GM19099 (cell line): ENCODE measurements around the gene JAK3.

ENCODE experiments used
- POLR2A ChIP-seq: IDR thresholded peaks from 3 replicates; pipeline ENCODE4 v1.6.1; 2011; ENCODE audit warnings: low read depth; ENCODE audit not compliant: insufficient read length; ENCODE audit errors: extremely low read depth

JAK3 gene

GRCh38 chr19:17806945-17807344 is 40.8 kb downstream of the JAK3 start:
- TF ChIP-seq POLR2A = no peak

GRCh38 chr19:17805427-17805826 is 42.4 kb downstream of the JAK3 start:
- no peak for TF ChIP-seq POLR2A

GRCh38 chr19:17803264-17803896 is 44.4 kb downstream of the JAK3 start:
- TF ChIP-seq POLR2A = no peak

DNA sequence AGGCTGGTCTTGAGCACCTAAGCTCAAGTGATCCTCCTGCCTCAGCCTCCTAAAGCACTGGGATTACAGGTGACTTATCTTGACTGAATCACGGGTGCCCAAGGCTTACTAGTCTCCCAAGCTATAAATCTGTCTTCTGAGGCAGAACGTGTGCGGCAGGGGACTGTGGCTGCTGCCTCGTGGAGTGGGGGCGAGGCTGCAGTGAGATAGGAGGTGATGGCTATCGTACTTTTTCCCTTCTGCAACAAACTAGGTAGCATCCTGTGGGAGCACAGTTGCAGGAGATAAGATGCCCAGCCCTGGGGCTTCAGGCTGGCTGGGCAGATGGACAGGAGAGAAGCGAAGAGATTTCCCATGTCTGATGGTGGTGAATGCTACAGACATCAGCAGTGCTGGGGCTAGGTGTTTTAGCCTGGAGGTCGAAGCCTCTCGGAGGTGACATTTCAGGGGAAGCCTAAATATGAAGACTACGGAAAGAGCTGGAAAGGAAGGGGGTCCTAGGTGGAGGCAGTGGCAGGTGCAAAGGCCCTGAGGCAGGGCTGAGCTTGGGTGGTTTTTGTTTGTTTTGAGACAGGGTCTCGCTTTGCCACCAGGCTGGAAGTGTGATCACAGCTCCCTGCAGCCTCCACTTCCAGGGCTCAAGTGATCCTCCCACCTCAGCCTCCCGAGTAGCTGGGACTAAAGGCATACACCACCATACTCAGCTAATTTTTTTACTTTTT is 45.5 kb downstream of the JAK3 start:
- no peak for TF ChIP-seq POLR2A

GRCh38 chr19:17797424-17798201 is 50.2 kb downstream of the JAK3 start:
- no peak for TF ChIP-seq POLR2A

DNA sequence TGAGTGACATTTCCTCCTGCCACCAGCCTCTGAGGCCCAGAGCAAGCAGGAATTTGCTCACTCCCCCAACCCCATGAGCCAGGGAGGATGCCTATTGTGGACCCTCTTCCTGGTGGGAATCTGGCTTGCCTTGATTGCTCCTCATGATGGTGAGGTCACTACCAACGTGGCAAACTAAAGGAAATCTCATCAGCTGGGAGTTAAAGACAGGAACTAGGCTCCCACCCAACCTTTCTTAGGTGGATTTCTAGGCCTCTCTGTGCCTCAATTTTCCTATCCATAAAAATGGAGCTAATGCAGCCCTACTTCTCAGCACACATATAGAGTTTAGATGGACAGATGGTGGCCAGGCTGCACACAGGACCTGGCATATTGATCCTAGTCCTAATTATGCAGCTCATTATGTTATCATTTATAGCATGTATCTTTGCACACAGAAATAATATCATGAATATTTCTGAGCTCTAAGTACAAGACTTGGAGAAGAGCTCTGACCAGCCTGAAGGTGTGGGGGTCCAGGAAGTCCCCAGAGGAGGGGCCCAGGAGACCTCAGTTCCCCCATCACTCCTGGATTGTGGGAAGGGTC is 50.9 kb downstream of the JAK3 start:
- no peak for TF ChIP-seq POLR2A

GRCh38 chr19:17796013-17796837 is 51.6 kb downstream of the JAK3 start:
- no peak for TF ChIP-seq POLR2A

DNA sequence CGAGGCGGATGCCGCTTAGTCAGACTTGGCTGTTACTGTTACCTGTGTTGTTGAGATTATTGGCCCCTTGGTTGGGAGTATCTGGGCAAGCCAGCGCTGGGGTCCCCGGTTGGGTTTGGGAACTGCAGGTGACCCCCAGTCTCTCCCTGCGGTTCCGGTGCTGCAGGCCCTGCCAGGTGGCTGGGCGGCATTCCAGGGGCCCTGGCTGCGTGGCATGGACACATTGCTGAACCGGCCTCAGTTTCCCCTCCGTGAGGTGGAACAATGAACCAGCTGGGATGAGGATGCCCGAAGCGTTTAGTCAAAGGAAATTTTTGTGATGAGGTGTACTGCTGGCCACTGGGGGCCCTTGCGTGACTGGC is 52.3 kb downstream of the JAK3 start:
- no peak for TF ChIP-seq POLR2A

DNA sequence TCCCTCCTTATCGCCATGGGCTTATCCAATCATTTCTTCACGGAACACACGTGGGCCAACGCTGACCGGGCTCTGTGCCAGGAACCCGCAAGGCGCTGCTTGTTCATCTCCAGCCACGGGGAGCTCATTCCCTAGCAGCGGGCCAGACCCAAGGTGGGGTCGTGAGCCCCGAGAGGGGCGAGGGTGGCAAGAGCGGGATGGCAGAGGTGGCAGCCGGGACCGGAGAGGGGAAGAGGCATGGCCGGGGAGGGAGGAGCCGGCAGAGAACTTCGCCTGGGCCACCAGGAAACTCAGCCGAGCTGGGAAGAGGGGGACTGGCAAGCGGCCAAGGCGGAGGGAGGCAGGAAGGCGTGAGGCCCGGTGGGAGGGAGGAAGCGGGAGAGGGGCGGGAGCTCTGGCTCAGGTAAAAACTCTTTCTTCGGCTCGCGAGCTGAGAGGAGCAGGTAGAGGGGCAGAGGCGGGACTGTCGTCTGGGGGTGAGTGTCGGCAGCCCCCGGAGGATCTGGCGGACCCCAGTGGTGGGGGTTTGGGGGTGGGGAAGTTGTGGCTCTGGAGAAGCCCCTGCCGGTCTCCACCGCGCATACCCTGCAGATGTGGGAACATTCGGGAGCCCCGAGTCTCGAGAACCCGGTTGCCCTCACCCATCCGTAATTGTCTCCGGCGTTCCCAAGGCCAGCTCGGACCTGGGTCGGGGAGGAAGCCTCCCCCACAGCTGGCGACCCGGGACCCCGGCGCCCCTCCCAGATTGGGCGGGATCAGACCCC is 52.9 kb downstream of the JAK3 start, which contains the start of gene B3GNT3:
TSS of gene B3GNT3 (plus strand) at position 408 of the 764 bp plus-strand sequence. CDS start 12,670 bp downstream, outside the sequence.
- no peak for TF ChIP-seq POLR2A

DNA sequence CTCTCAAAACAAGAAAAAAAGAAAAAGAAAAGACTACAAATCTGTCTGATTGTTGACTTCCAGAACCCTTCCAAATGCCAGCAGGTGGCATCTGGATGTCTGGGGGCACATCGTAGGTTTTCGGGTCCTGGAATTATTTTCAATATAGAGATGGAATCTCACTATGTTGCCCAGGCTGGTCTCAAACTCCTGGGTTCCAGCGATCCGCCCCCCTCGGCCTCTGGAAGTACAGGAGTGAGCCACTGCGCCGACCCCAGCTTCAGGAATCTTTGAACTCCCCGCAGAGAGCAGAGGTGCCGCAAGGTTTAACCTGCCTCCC is 53.4 kb downstream of the JAK3 start:
- no peak for TF ChIP-seq POLR2A

- no peak for TF ChIP-seq POLR2A
These were observed 57.6 kb downstream of the JAK3 start for GRCh38 chr19:17790059-17790780.

DNA sequence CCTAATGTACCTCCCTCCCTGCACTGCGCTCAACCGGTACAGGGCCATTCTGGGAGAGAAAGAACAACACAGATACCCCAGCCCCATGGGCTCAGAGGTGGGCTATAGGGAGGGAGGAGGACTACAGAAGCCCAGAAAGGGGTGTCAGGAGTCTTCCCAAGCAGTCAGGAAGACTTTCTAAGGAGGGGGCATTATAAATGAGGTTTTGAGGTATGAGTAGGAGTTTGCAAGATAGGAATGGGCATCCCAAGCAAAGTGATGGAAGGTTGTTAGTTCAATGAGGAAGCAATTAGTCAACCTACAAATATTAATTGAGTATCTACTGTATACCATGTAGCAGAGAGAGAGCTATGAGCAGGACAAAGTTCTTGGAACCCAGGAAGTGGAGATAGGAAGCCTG is 59.1 kb downstream of the JAK3 start:
- no peak for TF ChIP-seq POLR2A

- TF ChIP-seq POLR2A = no peak
These were observed 60.4 kb downstream of the JAK3 start for GRCh38 chr19:17787274-17787913.
